Measurements from ENCODE around the gene CABS1. TPM values are rescaled to one million over a fixed set of nuclear protein-coding genes. Genes with fewer than 3 reads are reported as not detected.

The CABS1 gene
- total and polyA plus RNA-seq, 10 of the 15 experiments (the other 5 are each of a cell fraction or from before 2014, with no cell fraction given): not detected

DNA sequence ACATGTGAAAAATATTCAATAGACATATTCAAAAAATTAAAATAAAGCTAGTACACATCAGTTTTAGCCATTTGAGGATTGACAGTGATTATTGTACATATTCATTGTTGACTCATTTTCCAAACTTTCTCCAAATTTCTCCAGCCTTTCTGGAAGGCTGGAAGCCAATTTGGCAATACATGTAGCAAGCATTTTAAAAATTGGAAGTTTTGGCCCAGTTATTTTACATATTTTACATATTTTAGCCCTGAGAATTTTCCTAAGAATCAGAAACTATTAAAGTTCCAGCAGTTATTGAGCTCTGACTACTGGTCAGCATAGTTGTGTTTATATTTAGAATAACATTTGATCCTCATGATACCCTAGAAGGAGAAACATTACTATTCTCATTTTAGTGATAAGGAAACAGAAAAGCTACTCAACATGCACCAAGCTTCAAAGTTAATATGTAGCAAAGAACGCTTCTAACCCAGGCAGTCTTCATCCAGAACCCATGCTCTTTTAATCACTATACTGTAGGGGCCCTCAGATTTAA, 3.2 kb downstream of the CABS1 start:
- DNase-seq (ENCODE audit: low read depth, low spot score) (no peak), FAIRE-seq (no peak), ATAC-seq (no peak)
- Histone ChIP-seq H3K9ac (ENCODE audit: control insufficient read depth, insufficient read depth, low read length) (no peak overlapping the region), H3K9me3 (replicated peaks; ENCODE audit: control insufficient read depth, insufficient read depth, low read length) (no peaks in the 10 kb centered on the region), H3K27me3 (replicated peaks in 1 of 2; ENCODE audit: control insufficient read depth in 2 of 2, insufficient read depth in 2 of 2, low read length in 1 of 2) (no peaks in the 10 kb centered on the region), H3K4me1 (ENCODE audit: control insufficient read depth, insufficient read depth, low read length) (no peaks in the 10 kb centered on the region), H4K20me1 (ENCODE audit: control insufficient read depth, insufficient read depth) (no peaks in the 10 kb centered on the region), H3K79me2 (ENCODE audit: control insufficient read depth, insufficient read depth, low read length) (no peaks in the 10 kb centered on the region), H3K27ac (ENCODE audit: control insufficient read depth, insufficient read depth) (no peak overlapping the region), H3K36me3 (ENCODE audit: control insufficient read depth in 2 of 2, insufficient read depth in 2 of 2, low read length in 1 of 2) (no peaks in the 10 kb centered on the region), H3K4me3 (no peak overlapping the region), H3K4me2 (ENCODE audit: control insufficient read depth, insufficient read depth) (no peak overlapping the region), H2AFZ (ENCODE audit: control insufficient read depth, low read depth, low read length) (no peak overlapping the region)
- no TSS peak for BruUV-seq (replicated peaks)
- no peak for TF ChIP-seq EZH2 (IDR thresholded peaks at IDR 0.05; ENCODE audit: borderline replicate concordance, control insufficient read depth, low read depth, low read length)
- TF ChIP-seq RBBP5 (conservative IDR thresholded peaks at IDR 0.05): no peak
- no peak for TF ChIP-seq KAT2A (conservative IDR thresholded peaks at IDR 0.05; ENCODE audit: control insufficient read depth, low read depth, low read length)
- TF ChIP-seq SMAD1 (IDR thresholded peaks at IDR 0.05; ENCODE audit: low read depth, partially characterized antibody): no peak
- no peak for TF ChIP-seq SUZ12 (IDR thresholded peaks at IDR 0.05; ENCODE audit: unreplicated experiment)
- no peak for TF ChIP-seq SREBF2 (IDR thresholded peaks at IDR 0.05; ENCODE audit: low read length)
- TF ChIP-seq WRNIP1 (IDR thresholded peaks at IDR 0.05; ENCODE audit: borderline replicate concordance, low read depth, low read length): no peak
- ChIA-PET SMC1A (ENCODE audit: uncharacterized antibody, unreplicated experiment) (no interaction called here), POLR2A (no interaction called here), RAD21 (ENCODE audit: unreplicated experiment) (no interaction called here), CTCF (no interaction called here)
- 0% methylated on average over 1 of the region's 1 CpG for WGBS (ENCODE audit: insufficient coverage, insufficient replicate concordance, low lambda C conversion rate, missing lambda C conversion rate)
- intact Hi-C loops (cut with micrococcal nuclease; ENCODE audit: unreplicated experiment) (no loop called here), in situ Hi-C loops (cut with MboI) (no loop called here)

GRCh38 chr4:70356185-70356584, 21.4 kb downstream of the CABS1 start:
- H3K79me2 ChIP-seq (ENCODE audit: control insufficient read depth, insufficient read depth, low read length): no peaks in the 10 kb centered on the region
- in situ Hi-C loops (cut with MboI) (loop anchor here (5.0 kb wide), 1 partner anchor 49 kb away; no protein-coding TSS in a partner anchor), intact Hi-C loops (cut with micrococcal nuclease; ENCODE audit: unreplicated experiment) (no loop called here)
- ChIA-PET SMC1A (ENCODE audit: uncharacterized antibody, unreplicated experiment) (interaction anchor here (2.0 kb wide), 1 partner anchor 9 kb away, joined by 7 read pairs; no protein-coding TSS in a partner anchor), CTCF (no interaction called here), POLR2A (no interaction called here), RAD21 (ENCODE audit: unreplicated experiment) (interaction anchor here (0.7 kb wide), 1 partner anchor 79 kb away, joined by 3 read pairs; no protein-coding TSS in a partner anchor)
- H3K9me3 ChIP-seq (replicated peaks; ENCODE audit: control insufficient read depth, insufficient read depth, low read length): no peaks in the 10 kb centered on the region
- no peak for DNase-seq (ENCODE audit: low read depth, low spot score)
- whole genome bisulfite sequencing (ENCODE audit: insufficient coverage, insufficient replicate concordance, low lambda C conversion rate, missing lambda C conversion rate): 0% methylated on average over 1 of the region's 1 CpG
- BruUV-seq (replicated peaks): no TSS peak
- TF ChIP-seq BCL3 (IDR thresholded peaks at IDR 0.05; ENCODE audit: borderline replicate concordance, insufficient read depth, low read depth, low read length, poor library complexity, severe bottlenecking) (peak; percentile 68), NFIC (IDR thresholded peaks at IDR 0.05; ENCODE audit: low read depth, low read length) (no peak), ETV6 (conservative IDR thresholded peaks at IDR 0.05 in 1 of 2, IDR thresholded peaks at IDR 0.05 in 1 of 2; ENCODE audit: borderline replicate concordance in 1 of 2, low read depth in 1 of 2) (no peak)
- TF ChIP-seq, protein P1, sequence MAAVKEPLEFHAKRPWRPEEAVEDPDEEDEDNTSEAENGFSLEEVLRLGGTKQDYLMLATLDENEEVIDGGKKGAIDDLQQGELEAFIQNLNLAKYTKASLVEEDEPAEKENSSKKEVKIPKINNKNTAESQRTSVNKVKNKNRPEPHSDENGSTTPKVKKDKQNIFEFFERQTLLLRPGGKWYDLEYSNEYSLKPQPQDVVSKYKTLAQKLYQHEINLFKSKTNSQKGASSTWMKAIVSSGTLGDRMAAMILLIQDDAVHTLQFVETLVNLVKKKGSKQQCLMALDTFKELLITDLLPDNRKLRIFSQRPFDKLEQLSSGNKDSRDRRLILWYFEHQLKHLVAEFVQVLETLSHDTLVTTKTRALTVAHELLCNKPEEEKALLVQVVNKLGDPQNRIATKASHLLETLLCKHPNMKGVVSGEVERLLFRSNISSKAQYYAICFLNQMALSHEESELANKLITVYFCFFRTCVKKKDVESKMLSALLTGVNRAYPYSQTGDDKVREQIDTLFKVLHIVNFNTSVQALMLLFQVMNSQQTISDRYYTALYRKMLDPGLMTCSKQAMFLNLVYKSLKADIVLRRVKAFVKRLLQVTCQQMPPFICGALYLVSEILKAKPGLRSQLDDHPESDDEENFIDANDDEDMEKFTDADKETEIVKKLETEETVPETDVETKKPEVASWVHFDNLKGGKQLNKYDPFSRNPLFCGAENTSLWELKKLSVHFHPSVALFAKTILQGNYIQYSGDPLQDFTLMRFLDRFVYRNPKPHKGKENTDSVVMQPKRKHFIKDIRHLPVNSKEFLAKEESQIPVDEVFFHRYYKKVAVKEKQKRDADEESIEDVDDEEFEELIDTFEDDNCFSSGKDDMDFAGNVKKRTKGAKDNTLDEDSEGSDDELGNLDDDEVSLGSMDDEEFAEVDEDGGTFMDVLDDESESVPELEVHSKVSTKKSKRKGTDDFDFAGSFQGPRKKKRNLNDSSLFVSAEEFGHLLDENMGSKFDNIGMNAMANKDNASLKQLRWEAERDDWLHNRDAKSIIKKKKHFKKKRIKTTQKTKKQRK (IDR thresholded peaks at IDR 0.05; ENCODE audit: low read depth, low read length): no peak
- no peak overlapping the region for H3K9ac ChIP-seq (ENCODE audit: control insufficient read depth, insufficient read depth, low read length)
- no peaks in the 10 kb centered on the region for H3K36me3 ChIP-seq (ENCODE audit: control insufficient read depth in 2 of 2, insufficient read depth in 2 of 2, low read length in 1 of 2)
- no peak overlapping the region for H2AFZ ChIP-seq (ENCODE audit: control insufficient read depth, low read depth, low read length)
- H3K27me3 ChIP-seq (replicated peaks in 1 of 2; ENCODE audit: control insufficient read depth in 2 of 2, insufficient read depth in 2 of 2, low read length in 1 of 2): no peaks in the 10 kb centered on the region
- no peak overlapping the region for H3K4me2 ChIP-seq (ENCODE audit: control insufficient read depth, insufficient read depth)
- no peaks in the 10 kb centered on the region for H3K4me1 ChIP-seq (ENCODE audit: control insufficient read depth, insufficient read depth, low read length)
- no peaks in the 10 kb centered on the region for H4K20me1 ChIP-seq (ENCODE audit: control insufficient read depth, insufficient read depth)
- no peak overlapping the region for H3K27ac ChIP-seq (ENCODE audit: control insufficient read depth, insufficient read depth)
- H3K4me3 ChIP-seq: no peak overlapping the region
- FAIRE-seq: no peak
- peak; percentile 48 for ATAC-seq
